HG02571 (cell line): ENCODE results near the gene IQSEC3.
"Not testable (repeated sequence)": the region's sequence is repeated elsewhere in the genome, so short reads cannot be mapped to it uniquely, and the experiment has no call there.

Source experiments
- ATAC-seq: cut with Tn5 transposase; IDR thresholded peaks from one replicate; pipeline ENCODE4 v1.9.1; 2021; ENCODE audit warnings: mild to moderate bottlenecking, moderate library complexity; ENCODE audit not compliant: unreplicated experiment

The IQSEC3 gene

DNA sequence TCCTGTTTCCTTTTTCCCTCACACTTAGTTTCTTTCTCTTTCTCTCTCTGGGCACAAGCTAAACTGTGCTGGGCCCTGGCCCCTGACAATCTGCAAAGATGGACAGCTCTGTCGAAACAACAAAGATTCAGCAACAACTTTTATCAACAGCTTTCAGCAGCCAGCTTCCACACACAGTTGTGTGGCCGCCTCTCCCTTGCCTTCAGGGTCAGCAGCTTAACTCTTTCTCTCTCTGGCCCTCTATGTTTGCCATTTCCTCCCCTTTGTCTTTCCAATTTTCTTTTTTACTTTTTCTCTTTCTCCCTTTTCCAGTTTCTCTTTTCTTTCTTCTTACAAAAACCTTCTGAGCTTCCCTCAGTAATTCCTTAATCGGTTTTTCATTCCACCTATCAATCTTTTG, 43.3 kb downstream of the IQSEC3 start:
- ATAC-seq, result no peak

DNA sequence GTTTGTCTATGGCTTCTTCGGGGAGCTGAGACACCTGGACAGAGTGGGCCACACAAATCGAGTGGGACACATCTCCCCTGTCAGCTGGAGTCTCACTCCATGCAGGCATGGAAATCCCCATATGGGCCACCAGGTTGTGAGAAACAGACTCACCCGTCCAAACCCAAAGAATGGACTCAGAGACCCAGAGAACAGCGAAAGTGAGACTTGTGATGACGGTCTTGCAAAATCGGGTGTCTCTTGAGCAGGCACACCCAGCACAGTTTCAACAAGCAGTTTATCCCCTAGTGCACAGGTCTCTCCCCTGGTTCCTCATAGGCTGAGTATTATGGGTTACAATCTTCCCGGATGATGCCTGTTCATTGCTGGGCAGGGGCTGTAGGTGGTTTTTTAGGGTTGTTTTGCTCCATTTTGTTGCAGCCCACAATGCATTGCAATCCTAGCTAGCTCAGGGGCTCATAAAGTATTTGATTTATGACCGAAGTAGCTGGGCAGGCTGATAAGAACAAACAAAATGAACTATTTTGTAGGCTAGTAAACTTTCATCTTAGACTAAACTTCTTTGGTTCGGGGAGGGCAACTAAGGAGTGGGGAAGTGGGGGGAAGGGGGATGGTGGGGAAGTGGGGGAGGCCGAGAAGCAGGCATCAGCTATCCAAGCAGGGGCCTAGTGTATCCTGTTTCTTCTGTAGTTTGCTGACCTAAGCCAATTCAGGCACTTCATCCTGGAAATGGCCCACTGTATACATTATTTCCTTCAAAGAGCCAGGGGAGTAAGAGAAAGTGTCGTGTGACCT, 45.3 kb downstream of the IQSEC3 start:
- no peak for ATAC-seq

DNA sequence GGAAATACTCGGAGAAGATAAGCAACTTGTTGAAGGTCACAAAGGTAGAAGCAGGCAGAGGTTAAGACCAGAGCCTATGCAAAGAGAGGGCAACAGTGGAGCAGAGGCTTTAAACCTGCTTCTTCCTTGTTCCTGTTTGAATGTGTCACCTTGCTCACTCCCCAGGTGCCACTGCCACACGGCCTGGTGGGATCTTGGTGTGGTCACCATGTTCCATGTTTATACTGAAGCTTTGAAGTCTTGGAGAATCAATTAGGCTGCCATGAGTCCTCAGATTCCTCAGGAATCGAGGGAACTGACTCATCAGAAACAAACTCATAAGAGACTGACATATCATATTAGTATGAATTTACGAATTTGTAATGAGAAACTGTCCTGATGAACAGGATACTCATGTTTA, 46.8 kb downstream of the IQSEC3 start:
- ATAC-seq, result no peak

DNA sequence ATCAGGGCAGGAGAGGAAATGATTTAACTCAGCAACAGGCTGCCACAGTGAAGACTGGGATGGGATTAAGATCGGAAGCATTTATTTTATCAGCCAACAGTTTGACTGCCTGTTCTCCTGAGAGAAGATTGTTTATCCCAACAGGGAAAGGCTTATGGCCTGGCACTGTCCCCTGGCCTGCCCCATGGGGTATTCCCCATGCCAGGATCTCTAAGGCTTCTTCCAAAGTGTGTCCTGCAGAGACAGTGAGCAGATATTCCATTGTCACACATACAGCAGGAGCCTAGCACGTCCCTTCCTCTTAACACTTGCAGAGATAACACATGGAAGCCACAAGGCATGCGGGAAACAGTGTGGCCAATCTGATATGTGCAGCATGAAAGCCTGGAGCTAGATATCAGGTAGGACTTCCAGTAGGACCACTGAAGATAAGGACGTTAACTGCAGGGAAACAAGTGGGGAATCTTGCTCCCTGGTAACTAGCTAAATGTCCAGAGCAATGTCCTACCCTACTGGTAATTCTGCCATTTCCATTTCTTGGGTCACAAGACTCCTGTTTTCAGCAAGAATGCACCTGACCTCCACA, 48.2 kb downstream of the IQSEC3 start:
- no peak for ATAC-seq

DNA sequence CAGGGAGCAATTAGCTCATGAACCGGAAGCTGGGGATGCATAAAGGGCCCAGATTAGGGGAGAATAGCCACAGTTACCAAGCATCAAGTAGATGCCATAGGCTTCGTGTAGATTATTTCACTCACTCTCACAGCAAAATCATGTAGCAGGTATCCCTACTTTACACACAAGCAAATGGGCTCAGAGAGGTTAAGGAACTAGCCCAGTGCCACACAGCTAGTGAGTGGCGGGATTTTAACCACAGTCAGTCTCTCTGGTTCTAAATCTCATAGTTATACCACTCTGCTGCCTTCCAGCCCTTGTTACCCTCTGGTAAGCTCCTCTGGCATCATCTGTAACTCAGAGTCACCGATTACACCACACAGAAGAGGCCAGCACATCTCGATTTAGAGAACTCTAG, 49.0 kb downstream of the IQSEC3 start:
- ATAC-seq, result no peak

DNA sequence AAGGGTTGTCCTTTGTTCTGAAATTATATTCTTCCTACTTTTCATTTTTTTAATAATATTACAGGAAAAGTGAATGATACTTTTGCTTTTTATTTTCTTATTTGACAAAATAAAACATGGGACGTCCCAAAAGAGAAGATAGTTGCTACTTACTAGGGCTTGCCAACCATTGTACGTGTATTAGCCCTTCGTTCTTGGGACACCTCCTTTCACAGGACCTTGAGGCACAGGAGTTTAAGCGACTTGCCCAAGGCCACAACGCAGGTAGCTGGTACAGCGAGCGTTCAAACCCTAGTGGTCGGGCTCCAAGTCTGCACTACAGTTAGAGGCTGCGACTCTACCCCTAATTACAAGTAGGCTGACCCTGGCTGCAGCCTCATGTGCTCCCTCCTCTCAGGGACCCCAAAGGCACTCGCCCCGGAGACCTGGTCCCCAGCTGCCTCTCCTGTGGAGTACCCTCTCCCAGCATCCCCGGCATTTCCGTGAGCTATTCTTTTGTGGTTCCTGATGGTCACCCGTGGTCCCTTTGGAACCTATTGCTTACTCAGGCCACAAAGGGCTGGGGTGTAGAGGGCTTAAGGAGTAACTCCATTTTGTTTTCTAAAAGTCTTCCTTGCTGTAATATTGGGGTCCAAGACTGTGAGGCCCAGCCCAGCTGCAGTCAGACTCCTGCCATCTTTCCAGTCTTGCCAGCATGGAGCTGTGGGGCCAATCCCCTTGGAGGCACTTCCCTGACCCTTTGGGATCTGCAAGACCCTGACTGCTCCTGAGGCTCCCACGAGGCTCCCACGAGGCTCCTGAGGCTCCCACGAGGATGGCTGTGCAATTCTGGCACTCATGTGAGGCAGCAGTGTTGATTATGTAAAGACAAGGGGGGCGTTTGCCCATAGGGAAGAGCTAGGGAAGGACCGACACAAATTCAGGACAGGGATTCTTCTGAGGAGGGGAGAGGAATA, 49.7 kb downstream of the IQSEC3 start:
- ATAC-seq, result no peak

DNA sequence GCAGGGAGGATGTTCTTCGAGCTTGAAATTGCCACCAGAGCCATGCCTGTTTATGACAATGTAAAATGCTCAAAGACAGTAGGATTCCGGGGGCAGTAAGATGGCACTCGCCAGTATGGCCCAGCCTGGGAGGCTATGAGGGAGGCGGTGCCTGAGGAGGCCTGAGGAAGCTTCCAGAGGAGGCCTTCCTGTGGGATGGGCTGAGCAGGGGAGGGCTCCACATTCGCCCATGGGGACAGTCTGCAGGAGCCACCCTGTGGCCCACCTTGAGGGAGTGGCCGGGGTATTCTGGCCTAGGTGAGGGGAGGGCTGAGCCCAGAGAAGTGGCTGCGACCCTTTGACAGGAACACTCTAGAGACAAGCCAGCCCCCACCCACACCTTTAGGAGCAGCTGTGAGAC, 50.7 kb downstream of the IQSEC3 start:
- no peak for ATAC-seq

DNA sequence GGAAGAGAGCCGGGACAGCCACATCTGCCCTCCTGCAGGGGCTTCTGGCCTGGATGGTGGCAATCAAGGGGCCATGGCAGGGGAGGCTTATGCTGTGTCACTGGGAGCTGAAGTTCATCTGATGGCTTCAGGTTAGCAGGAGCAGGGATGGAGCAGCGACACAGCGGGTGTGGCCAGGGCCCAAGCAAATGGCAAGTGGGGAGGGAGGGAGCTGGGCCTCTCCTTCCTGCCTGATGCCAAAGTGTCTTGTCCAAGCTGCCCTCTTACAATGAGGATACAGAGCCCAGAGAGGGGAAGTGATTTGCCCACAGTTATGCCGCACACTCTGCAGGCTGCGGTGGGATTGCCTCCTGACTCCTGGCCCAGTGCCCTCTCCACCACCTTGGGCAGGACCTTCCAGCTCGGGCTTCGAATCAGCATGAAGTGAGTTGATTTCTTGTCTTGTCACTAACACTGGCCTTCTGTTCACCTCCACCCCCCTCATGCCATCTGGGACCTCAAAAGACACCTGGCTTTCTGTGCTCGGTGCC, 51.3 kb downstream of the IQSEC3 start:
- ATAC-seq, result no peak

DNA sequence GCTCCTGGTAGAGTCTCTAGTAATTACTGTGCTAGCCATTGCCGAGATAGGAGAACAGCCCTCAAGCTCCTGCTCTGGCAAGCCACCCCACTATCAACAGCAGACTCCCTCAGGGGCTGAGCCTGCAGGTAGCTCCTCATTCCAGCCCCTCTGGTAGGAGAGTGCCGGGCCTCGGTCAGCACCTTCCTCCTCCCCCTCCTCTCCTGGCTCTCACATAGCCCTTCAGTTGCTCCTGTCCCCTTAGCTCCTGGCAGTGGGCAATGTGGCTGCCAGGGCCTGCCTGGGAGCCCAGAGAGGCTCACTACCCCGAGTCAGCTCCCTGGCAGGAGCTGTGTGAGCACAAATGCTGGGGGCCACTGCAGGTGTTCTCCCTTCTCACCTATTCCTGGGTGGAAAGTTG, 52.0 kb downstream of the IQSEC3 start:
- no peak for ATAC-seq

DNA sequence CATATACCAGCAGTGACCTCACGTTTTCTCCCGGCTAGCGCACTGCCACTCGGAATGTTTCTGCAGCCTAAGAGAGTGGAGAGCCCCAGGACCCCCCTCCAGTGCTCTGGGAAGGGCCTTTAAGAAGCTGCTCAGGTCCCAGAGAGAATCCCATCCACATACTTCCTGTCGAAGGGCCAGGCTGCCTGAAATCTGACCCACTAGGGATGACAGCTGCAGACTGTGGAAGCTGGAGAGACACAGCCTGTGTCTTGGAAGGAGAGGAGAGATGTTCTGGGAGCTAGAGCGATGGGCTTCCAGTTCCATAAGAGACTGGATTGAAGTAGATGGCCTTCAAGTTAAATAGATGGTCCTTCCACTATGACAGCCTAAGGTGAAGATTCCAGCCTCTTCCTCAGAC, 54.4 kb downstream of the IQSEC3 start:
- ATAC-seq, result no peak

DNA sequence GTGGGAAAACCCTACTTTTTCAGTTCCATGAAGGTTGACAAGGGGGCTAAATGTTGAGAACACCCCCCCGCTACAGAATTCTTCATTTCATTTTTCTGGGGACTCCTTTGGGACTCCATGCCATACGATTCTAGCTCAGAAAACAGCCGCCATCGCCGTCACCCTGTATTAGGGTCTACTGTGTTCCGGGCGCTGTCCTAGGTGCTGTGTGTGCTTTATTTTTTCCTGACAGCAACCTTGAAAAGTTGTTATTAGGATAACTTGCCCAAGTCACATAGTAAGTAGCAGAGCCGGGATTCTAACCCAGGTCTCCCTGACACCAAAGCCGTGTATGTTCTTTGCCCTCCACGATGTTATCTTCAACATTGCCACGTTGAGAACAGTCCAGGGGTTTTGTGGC, 55.1 kb downstream of the IQSEC3 start:
- no peak for ATAC-seq

DNA sequence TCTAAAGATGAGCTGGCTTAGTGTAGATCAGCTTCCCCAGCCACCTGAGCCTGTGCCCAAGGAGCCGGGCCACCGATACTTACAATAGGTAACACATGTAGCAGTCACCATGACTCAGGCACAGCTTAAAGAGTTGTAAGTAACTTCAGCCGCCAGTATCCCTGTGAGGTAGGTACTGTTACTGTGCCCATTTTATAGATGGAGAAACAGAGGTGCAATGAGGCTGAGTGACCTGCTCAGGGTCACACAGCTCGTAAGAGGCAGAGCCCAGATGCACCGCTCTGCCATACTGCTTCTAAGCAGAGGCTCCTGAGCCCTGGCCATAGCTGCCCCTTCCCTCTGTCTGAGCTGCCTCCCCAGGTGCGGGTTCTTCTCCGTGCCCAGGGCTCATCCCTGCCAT, 58.5 kb downstream of the IQSEC3 start:
- no peak for ATAC-seq

DNA sequence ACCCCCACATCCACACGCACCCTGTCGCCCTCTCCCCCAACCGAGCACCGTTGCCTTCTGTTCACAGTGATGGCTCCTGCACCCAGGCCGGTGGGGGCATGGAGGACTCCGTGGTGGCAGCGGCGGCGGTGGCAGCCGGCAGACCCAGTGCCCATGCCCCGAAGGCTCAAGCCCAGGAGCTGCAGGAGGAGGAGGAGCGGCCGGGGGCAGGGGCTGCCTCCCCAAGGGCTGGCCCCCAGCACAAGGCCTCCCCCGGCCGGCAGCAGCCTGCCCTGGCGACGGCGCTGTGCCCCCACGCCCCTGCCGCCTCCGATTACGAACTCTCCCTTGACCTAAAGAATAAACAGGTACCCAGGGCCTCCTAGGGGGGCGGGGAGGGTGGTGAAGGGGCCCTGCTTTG, 59.0 kb downstream of the IQSEC3 start:
- ATAC-seq, result no peak

DNA sequence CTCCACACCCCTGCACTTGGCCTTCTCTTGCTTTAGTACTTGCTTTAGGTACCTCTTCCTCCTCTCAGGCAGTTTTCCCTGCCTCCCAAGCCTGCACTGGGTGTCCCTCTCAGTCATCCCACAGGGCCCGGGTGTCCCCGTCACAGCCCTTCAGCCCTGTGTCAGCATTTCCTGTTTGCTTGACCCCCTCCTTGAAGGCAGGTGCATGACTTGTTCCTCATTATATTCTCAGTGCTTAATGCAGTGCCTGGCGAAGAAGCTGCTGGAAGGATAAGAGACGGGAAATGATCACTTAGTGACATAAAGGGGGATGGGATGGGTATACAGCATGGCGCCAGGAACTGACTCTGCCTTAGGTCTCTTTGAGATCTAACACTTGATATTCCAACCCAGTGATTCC, 61.5 kb downstream of the IQSEC3 start:
- ATAC-seq, result no peak

DNA sequence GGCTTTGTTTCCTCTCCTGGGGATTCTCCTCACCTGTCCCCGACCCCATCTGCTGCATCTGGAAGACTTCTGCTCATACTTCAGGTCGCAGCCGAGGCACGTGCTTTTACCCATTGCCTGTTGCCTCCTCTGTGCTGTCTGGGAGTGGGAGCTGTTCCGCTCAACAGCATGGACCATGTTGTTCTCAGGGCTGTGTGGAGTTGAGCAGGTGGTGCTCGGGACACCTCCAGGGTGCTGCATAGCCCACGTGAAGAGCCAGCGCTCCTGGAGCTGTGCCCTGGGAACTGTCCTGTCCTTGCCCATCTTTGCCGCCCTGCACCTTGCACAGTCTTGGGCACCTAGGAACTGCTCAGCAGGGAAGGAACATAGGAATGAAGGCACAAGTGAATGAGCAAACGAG, 62.4 kb downstream of the IQSEC3 start:
- ATAC-seq, result no peak

DNA sequence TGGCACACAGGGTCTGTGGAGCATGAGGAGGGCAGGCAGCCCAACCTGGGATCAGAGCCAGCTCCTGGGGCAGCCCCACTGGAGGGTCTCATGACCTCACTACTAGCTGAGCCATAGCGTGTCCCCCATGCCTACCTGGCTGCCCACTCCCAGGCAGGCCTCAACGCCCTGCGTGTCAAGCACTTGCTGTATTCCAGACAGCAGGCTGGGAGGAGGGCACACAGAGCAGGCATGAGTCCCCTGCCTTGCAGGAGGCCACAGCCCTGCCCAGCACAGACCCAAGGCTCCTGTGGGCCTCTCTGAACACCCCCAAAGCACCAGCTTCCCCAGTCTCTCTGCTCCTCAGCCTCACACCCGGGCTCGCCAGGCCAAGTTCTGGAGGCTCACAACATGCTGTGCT, 64.0 kb downstream of the IQSEC3 start:
- no peak for ATAC-seq

DNA sequence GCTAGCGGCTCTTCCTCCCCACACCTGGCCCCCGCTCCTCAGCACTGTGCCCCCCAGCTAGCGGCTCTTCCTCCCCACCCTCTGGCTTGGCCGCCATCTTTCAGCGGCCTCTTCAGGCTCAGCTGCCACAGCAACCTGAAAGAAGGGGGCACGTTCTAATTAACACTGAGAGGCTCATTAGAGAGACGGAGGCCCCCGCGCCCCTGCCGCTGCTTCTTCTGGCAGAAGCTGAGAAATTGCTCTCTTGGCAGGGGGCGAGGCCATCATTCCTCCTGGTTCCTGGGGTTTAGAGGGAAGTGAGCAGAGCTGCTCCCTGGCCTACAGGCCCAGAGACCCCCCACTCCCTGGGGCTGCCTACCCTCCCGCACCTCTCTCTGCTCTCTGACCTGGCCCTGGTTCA, 64.4 kb downstream of the IQSEC3 start:
- no peak for ATAC-seq

DNA sequence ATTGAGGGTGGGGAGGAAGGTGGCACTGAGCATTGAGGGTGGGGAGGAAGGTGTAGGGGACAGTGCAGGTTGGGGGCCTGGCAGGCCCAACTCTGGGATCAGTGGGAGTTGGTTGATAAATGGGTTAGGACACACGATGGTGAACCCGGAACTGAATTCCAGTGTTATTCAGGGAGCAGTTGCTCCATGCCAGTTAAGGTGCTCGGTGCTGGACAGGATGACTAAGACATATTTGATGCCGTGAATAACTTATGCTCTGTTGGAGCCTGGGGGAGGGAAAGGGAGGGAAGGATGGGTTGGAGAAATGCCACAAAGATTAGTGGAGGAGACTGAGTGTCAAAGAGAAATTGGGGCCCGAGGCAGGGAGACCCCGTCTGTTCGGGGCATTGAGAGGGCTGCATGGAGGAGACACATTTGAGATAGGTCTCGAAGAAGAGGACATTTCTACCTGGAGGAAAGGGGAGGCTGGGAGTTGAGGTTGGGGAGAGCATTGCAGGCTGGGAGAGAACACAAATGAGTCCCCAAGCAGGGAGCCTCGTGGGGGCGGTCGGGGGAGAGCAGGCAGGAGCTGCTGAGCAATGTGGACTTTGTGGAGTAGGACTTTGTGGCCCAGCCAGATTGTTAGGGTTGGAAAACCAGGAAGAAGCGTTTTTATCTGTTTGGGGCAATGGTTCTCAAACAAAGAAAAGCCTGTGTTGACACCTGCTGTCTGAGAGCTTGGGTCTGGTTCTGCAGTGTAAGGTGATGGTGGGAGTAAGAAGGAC, 65.3 kb downstream of the IQSEC3 start:
- ATAC-seq, result no peak

DNA sequence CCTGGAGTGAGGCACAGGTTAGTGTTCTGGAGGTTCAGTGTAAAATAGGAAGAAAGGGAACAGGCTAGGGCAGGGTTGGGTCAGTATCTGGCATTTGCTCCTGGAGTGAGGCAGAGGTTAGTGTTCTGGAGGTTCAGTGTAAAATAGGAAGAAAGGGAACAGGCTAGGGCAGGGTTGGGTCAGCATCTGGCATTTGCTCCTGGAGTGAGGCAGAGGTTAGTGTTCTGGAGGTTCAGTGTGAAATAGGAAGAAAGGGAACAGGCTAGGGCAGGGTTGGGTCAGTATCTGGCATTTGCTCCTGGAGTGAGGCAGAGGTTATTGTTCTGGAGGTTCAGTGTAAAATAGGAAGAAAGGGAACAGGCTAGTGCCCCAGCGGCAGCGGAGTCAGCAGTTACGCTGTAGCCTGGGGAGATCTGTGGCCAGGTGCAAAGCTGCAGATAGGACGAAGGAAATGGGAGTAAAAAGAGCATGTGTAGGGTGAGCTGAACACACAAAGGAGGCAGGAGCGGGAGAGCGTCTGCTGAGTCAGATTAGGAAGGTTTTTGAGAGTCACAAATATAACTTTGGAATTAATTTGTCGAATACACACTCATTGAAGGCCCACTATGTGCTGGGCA, 67.2 kb downstream of the IQSEC3 start:
- not testable (repeated sequence) for ATAC-seq

DNA sequence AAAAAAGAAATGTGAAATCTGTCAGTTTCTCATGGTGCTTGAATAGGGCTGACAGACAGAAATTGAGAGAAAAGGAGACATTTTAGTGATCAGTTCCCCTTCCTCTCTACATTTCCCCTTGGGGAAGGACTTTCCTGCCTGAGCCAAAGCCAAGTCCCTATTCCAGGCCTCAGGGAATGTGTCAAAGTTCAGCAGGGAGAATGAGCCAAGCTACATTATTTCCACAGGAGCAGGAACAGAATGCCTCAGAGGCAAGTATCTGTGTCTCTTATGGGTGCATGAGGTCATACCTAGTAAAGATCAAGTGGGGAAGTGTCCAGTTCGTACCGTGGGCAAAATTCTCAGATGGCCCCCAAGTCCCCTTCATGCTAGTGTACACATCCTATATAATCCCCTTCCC, 68.6 kb downstream of the IQSEC3 start:
- no peak for ATAC-seq
